Stimulated activated CD4-positive, alpha-beta T cell treated with anti-CD3 and anti-CD28 coated beads, Interleukin-15, amount 100 ng/mL, for 48 hours (primary cell): ENCODE data around the gene RPS23.
A peak's percentile ranks its signal among the peaks of the same experiment; 100 is the strongest.

ENCODE experiments used
- DNase-seq, 2 donors: peaks; one replicate each; pipeline ENCODE4 v3.0.0-alpha.2; 2020; ENCODE audit warnings: low read depth in 2 of 2

The RPS23 gene

DNA sequence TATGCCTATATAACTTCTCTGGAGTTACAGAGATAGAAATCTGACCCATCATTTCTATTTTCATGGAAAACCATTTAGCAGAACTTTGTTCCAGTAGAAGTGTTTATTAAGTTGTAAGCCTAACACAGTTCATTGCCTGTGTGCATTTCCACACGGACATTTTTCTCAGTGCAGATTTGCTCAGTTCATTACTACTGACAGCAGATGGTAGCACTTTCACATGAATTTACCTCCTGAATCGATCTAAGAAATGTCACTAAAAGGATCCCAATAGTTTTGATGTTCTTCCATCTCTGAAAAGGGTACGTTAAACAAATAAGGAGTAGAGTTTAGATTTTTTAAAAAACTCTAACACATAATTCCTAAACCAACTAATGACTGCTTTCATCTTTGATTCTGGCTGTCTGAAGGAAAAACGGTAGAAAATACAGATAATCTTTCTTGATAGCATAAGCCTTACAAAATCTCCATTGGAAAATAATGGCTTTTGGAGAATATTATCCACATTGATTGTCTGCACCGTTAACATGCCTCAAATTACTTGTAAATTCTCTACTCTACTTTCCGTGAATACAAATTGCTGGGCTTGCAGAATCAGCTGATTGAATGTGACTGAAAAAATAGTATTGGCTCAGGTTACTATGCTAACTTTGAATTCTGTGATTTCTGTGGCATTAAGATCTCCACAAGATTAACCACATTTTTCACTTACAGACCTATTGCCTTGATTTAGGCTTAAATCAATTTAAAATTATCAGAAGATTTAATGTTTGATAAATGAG, 33.1 kb downstream of the RPS23 start:
- DNase-seq, result no peak

- DNase-seq, result no peak
These were observed 34.0 kb downstream of the RPS23 start for GRCh38 chr5:82244151-82244550.

- no peak for DNase-seq
These were observed 43.3 kb downstream of the RPS23 start for GRCh38 chr5:82234885-82235284.

GRCh38 chr5:82225525-82226172, 52.5 kb downstream of the RPS23 start:
- DNase-seq, result peak; percentile 36 to 37
